Activated CD8-positive, alpha-beta memory T cell treated with anti-CD3 and anti-CD28 coated beads for 24 hours (primary cell): ENCODE measurements around the gene C3orf62.
"Not testable (repeated sequence)": the region's sequence is repeated elsewhere in the genome, so short reads cannot be mapped to it uniquely, and the experiment has no call there.

Source experiments
- DNase-seq: peaks from one replicate; pipeline ENCODE4 v3.0.0-alpha.2; 2020

Gene C3orf62

DNA sequence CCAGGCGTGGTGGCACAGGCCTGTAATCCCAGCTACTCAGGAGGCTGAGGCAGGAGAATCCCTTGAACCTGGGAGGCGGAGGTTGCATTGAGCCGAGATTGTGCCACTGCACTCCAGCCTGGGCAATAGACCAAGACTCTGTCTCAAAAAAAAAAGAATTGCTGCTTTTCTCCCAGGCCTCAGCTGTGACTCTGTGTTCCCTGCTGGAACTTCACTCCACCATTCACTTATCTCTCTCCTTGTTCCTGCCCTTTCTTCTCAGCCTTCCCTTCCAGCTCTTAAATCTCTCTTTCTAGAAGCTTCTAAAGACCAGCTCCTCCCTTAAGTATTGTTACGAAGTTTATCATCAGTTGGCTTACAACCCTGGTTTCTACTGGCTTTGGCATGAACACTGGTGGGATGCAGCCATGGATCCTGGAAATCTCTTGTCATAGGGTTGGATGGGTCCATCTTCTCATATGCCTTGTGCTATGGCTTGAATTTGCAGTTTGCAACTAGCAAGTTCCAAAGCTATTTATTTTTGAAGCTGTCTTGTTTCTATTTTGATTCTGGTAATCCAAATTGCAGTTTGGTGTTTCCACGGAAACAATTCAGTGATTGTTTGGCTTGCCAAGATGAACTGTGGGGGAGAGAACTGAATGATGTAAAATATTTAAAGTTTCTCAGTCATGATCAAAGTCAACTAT is 10.5 kb downstream of the C3orf62 start:
- no peak for DNase-seq

DNA sequence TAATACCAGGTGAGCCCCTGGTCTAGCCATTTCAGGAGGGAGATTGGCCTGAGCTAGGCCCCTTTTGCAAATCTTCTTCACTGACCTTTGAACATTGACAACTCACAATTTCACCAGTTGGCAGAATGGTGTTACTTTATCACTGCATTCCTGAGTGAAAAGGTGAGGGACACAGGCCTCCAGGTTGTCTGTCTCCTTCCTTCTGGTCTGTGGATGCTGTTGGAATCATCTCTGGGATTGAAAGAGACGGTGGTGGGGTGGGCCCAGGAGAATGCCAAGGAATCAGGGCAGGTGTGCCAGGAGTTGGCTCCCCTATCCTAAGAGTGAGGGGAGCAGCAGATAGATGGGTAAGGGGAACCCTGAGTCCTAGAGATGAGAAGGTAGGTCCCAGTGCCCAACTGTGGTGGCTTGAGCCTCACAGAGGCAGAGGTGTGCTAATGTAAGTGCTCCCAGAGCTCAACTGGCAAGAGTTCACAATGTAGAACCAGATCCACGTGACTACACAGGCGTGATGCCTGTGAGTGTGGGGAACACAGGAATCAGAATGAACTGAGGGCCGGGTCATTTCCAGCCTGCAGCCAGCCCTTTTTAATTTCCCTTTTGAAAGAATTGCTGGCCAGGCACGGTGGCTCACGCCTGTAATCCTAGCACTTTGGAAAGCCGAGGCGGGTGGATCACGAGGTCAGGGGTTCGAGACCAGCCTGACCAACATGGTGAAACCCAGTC is 11.2 kb downstream of the C3orf62 start:
- no peak for DNase-seq

DNA sequence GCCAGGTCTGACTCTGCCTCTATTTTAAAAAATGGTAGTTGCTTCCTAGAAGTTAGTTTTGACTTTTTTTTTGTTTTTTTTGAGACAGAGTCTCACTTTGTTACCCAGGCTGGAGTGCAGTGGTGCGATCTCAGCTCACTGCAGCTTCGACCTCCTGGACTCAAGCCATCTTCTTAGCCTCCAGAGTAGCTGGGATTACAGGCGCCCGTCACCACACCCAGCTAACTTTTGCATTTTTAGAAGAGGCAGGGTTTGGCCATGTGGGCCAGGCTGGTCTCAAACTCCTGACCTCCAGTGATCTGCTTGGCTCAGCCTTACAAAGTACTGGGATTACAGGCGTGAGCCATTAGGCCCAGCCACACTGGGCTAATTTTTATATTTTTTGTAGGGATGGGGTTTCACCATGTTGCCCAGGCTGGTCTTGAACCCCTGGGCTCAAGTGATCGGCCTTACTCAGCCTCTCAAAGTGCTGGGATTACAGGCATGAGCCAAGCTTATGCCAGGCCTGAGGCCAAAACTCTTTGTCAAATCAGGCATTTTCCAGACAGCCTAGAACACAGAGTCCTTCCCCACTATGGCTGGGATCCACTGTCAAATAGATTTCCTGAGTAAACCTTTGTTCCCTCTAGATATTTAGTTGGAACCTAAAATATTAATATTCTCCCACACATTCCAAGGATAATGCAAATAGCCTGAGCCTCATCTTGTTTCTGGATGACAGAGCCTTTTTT is 13.7 kb downstream of the C3orf62 start:
- no peak for DNase-seq

GRCh38 chr3:49260806-49261324 is 16.2 kb downstream of the C3orf62 start:
- DNase-seq = no peak

DNA sequence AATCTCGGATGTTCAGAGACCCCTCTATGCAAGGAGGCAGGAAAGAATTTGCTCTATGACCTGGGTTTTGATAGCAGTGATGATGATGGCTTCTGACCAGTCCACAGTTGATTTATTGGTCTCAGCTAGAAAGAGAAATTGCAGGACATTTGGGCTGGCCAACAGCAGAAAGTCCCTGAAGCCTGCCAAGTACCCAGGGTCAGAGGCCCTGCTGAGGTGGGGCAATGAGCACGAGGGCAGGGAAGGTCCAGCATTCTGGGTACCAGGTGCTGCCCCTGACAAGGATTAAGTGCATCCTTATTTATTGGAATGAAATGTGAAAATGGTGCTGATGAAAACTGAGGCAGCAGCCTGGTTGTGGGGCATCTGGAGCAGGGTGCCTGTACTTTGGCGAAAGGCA is 19.8 kb downstream of the C3orf62 start:
- no peak for DNase-seq

GRCh38 chr3:49255718-49256511 is 21.1 kb downstream of the C3orf62 start:
- DNase-seq = no peak

- DNase-seq = no peak
Observed at GRCh38 chr3:49255112-49255511, 21.9 kb downstream of the C3orf62 start.

- DNase-seq = no peak
Observed at GRCh38 chr3:49253512-49253911, 23.5 kb downstream of the C3orf62 start.

GRCh38 chr3:49248840-49249227 is 28.2 kb downstream of the C3orf62 start:
- no peak for DNase-seq

DNA sequence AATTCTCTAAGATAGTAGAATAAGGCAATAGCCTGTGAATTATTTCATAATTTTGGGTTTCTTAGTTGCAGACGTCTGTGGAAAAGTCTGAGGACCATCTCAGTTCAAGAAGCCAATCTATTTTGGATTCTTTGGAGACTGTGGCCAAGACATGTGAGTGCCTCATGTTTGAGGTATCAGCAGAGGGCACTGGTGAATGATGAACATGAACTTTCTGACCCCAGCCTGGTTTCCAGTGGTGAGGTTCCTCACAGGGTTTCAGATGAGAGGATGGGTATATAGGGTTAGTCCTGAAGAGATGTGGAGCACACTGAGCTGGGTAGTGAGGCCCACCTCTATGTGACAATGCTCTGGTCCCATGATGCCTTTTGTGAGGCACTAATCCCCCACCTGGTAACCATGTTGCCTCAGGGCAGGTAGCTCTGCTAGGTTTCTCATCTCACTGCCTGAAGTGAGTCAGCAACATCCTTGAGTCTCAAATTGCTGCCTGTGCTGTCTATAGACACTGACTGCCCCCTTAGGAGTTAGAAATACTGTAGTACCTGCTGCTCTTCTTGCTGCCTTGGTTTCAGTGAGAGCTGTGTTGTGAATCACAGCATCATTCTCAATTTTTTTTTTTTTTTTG is 32.3 kb downstream of the C3orf62 start:
- DNase-seq = no peak

GRCh38 chr3:49240091-49240490 is 36.9 kb downstream of the C3orf62 start:
- not testable (repeated sequence) for DNase-seq

DNA sequence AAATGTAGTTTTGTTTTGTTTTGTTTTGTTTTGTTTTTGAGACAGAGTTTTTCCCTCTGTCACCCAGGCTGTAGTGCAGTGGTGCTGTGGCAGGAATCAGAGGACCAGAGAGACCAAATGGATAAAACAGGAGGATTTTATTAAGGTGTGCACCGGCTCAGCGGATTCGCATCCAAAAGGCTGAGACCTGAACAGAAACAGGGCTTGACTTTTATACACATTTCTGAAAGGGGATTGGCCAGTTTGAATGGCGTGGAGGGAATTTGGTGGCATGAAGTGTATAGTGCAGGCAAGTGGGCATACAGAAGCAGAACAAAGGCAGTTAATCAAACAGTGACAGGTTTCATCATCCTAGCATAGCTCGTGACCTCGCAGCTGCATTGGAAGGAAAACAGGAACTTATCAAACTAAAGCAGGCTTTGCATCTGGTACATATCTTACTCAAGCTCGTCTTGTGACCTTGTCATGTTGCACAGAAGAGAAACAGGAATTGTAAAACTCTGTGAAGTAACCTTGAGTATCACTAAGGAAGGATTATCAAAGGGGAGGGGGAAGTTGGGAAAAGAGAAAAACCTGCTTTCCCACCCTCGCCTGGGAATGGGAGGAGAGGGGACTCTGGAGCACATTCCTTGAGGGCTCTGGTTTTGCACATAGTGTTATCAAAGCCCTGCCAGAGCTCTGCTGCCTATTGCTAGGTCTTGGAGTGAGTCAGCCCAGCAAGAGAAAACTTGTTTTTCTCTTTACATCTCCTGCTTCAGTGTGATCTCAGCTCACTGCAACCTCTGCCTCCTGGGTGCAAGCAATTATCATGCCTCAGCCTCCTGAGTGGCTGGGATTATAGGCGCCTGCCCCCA is 38.5 kb downstream of the C3orf62 start:
- no peak for DNase-seq

DNA sequence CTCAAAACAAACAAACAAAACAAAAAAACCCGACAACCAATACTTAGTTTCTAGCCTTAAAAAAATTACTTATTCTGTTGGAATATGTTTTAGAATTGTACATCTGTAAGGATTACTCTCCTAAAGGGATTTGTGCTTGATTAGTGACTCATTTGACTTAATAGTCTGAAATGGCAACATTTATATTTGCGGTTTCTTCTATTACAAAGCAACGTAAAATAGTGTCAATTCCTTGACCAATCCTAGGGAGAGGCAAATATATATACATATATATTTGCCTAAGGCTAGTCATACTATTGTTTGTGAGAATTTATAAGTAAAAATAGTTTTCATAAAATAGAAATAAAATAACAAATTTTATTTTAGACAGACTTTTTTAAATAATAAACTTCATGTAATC is 39.7 kb downstream of the C3orf62 start:
- no peak for DNase-seq

GRCh38 chr3:49236226-49236625 is 40.8 kb downstream of the C3orf62 start:
- DNase-seq = no peak

DNA sequence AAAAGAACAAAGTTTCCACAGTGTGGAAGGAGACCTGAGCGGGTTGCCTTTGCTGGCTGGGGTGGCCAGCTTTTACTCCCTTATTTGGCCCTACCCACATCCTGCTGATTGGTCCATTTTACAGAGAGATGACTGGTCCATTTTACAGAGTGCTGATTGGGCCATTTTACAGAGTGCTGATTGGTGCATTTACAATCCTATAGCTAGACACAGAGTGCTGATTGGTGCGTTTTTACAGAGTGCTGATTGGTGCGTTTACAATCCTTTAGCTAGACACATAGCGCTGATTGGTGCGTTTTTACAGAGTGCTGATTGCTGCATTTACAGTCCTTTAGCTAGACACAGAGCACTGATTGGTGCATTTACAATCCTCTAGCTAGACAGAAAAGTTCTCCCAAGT is 48.2 kb downstream of the C3orf62 start:
- DNase-seq = not testable (repeated sequence)

- DNase-seq = no peak
Observed at GRCh38 chr3:49222002-49222401, 55.0 kb downstream of the C3orf62 start.

DNA sequence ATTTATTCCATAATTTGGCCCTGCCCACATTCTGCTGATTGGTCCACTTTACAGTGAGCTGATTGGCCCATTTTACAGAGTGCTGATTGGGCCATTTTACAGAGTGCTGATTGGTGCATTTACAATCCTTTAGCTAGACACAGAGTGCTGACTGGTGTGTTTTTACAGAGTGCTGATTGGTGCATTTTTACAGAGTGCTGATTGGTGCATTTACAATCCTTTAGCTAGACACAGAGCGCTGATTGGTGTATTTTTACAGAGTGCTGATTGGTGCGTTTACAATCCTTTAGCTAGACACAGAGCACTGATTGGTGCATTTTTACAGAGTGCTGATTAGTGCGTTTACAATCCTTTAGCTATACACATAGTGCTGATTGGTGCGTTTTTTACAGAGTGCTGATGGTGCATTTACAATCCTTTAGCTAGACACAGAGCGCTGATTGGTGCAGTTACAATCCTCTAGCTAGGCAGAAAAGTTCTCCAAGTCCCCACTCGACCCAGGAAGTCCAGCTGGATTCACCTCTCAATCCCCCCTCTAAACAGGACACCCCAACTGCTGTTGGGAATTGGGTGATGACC is 56.0 kb downstream of the C3orf62 start:
- not testable (repeated sequence) for DNase-seq

- DNase-seq = no peak
Observed at GRCh38 chr3:49219132-49219531, 57.9 kb downstream of the C3orf62 start.
